ENCODE measurements around the gene LYSMD3.

GRCh38 chr5:90506221-90506620, 23.2 kb downstream of the LYSMD3 start:
- no peak for TF ChIP-seq SUZ12 (IDR thresholded peaks at IDR 0.05; ENCODE audit: extremely low read depth, insufficient read depth, insufficient read length)
- no peak for TF ChIP-seq YY1 (IDR thresholded peaks at IDR 0.05; ENCODE audit: insufficient read depth, insufficient read length)
- no peak for TF ChIP-seq ZNF274 (IDR thresholded peaks at IDR 0.05; ENCODE audit: low read depth, low read length)

Data from NT2/D1 (cell line).